Prostate gland (tissue), 2 donors: ENCODE results near the gene INHBA. TPM values are rescaled to one million over a fixed set of nuclear protein-coding genes. Genes with fewer than 3 reads are reported as not detected.
A peak's percentile ranks its signal among the peaks of the same experiment; 100 is the strongest.

ENCODE experiments used
- DNase-seq: peaks from one replicate; pipeline ENCODE4 v3.0.0-alpha.2; 2019; ENCODE audit warnings: low spot score
- H3K27ac ChIP-seq, 2 donors: fragments of 200-600 bp; sonication (generic); 2 replicates each; pipeline ENCODE4 v1.5.1; 2017 to 2019
- H3K27me3 ChIP-seq: fragments of 200-600 bp; sonication (generic); replicated peaks from 2 replicates; pipeline ENCODE4 v1.5.1; 2019; ENCODE audit not compliant: insufficient read depth
- H3K36me3 ChIP-seq, 2 donors: fragments of 200-600 bp; sonication (generic); 1 replicate in 1 of 2; 2 replicates in 1 of 2; pipeline versions ENCODE4 v1.5.1 to v1.8.1; 2017 to 2019
- H3K4me1 ChIP-seq: fragments of 200-600 bp; sonication (generic); replicated peaks from 2 replicates; pipeline ENCODE4 v1.5.1; 2019
- H3K4me3 ChIP-seq, 2 donors: fragments of 200-600 bp; sonication (generic); 2 replicates each; pipeline ENCODE4 v1.5.1; 2017 to 2019
- H3K9me3 ChIP-seq: fragments of 200-600 bp; sonication (generic); 2 replicates; pipeline ENCODE4 v1.5.1; 2017
- CTCF ChIP-seq, 4 experiments: fragments of 200-600 bp in 2 of 4; fragments of 450-650 bp in 2 of 4; sonication (generic) in 2 of 4; IDR thresholded peaks; 1 replicate in 3 of 4; 2 replicates in 1 of 4; pipeline ENCODE4 v1.5.1; 2016 to 2019; ENCODE audit warnings: antibody characterized with exemption in 4 of 4, mild to moderate bottlenecking in 2 of 4, moderate library complexity in 2 of 4
- POLR2A ChIP-seq: fragments of 450-650 bp; IDR thresholded peaks from one replicate; pipeline ENCODE4 v1.6.1; 2016; ENCODE audit warnings: antibody characterized with exemption, mild to moderate bottlenecking
- POLR2AphosphoS5 ChIP-seq: sonication (generic); formaldehyde crosslinking; IDR thresholded peaks from one replicate; pipeline ENCODE4 v1.6.1; 2017; ENCODE audit warnings: antibody characterized with exemption
- WGBS: methylation state at CpG from one replicate; pipeline ENCODE4 v1.1.5; 2018; 5-methylcytosine and 5-hydroxymethylcytosine counted together
- intact Hi-C: fragments of 100-400 bp; cut with DNase I; formaldehyde crosslinking; loops from one replicate; pipeline ENCODE4 v1.14.2; 2022
- total RNA-seq, 2 donors: library from RNA; depleted of rRNA; stranded (reverse); fragments of >200 nt; gene quantifications; one replicate each; pipeline ENCODE4 v1.1.0, GENCODE V29; 2016

Gene INHBA
- total RNA-seq, 2 donors from 2014 or later: 0.73 to 6.6 TPM

DNA sequence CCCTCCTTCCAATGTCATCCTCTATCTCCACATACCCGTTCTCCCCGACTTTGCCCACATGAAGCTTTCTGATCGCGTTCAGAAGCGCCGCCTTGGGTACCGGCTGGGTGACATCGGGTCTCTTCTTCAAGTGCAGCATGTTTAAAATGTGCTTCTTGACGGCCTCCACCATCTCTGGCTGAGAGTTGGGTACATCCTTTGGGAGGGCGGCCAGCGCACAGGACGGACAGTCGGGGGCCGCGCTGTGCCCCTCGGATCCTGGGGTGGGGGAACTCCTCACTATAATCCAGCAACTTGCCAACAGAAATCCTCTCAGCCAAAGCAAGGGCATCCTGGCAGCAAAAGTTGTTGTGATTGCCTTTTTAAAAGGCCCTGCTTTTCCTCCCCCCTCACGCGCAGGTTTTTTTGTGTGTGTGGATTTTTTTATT is 2.8 kb downstream of the INHBA start:
- TF ChIP-seq POLR2AphosphoS5: no peak
- no peak for TF ChIP-seq CTCF (IDR thresholded peaks at IDR 0.05)
- TF ChIP-seq POLR2A: no peak
- peak overlapping the region in 1 of 2 donors; percentile 52 for H3K27ac ChIP-seq
- H3K36me3 ChIP-seq: no peaks in the 10 kb centered on the region
- DNase-seq: no peak
- WGBS: 3% methylated on average over 18 of the region's 18 CpGs
- H3K9me3 ChIP-seq: no peaks in the 10 kb centered on the region
- intact Hi-C loops: loop anchor here (5.0 to 10.0 kb wide), 3 partner anchors 1095 to 1465 kb away; no protein-coding TSS in a partner anchor
- H3K4me3 ChIP-seq: peak overlapping the region; percentile 19 to 22
- H3K27me3 ChIP-seq: no peaks in the 10 kb centered on the region
- no peaks in the 10 kb centered on the region for H3K4me1 ChIP-seq

DNA sequence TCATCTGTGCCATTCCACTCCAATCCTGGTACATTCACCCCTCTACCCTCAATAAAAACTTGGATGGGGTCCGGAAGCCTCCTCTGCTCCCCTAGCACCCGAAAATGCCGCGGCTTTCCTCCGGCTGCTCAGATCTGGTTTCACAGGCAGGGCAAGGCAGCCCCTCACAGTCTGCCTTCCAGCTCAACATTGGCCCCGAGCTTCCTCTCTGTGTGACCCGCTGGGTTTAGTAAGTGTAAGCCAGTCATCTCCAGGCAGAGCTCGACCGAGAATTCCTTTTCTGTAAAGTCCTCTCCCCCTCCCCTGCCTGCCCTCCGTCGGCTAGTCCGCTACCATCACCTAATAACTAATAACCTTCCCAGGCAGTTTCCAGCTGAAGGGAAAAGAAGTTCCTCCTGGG is 3.4 kb downstream of the INHBA start:
- Histone ChIP-seq H3K4me3 (peak overlapping the region; percentile 19 to 22), H3K27me3 (no peaks in the 10 kb centered on the region), H3K9me3 (no peaks in the 10 kb centered on the region), H3K4me1 (no peaks in the 10 kb centered on the region), H3K27ac (peak overlapping the region; percentile 52), H3K36me3 (no peaks in the 10 kb centered on the region)
- intact Hi-C loops: loop anchor here (5.0 kb wide), 1 partner anchor 787 kb away; no protein-coding TSS in a partner anchor
- WGBS: 4% methylated on average over 12 of the region's 12 CpGs
- DNase-seq: no peak
- no peak for TF ChIP-seq POLR2A
- TF ChIP-seq CTCF (IDR thresholded peaks at IDR 0.05): no peak
- TF ChIP-seq POLR2AphosphoS5: no peak

DNA sequence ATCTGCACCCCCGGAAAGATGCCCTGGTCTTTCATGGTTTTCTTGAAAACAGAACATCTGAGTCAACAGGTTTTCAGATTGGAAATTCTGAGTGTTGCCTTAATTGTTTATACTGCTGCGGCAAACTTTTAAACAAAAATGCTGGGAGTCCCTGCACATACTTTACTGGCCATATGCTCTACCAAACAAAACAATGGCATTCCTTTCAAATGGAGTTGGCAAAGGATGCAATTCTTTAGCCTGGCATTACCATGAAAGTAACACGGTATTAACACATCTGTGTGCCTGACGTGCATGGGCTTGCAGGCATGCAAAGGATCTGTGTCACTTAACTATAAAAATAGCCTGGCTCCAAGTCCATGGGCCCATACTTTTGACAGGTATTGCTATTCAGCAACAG is 4.2 kb downstream of the INHBA start:
- DNase-seq: peak; percentile 64
- Histone ChIP-seq H3K27me3 (no peaks in the 10 kb centered on the region), H3K9me3 (no peaks in the 10 kb centered on the region), H3K36me3 (no peaks in the 10 kb centered on the region), H3K4me3 (peak overlapping the region; percentile 19 to 22), H3K4me1 (no peaks in the 10 kb centered on the region), H3K27ac (peak overlapping the region; percentile 52)
- WGBS: 26% methylated on average over 4 of the region's 4 CpGs
- TF ChIP-seq CTCF (IDR thresholded peaks at IDR 0.05) (no peak), POLR2A (no peak), POLR2AphosphoS5 (peak; percentile 76)
- intact Hi-C loops: loop anchor here (5.0 kb wide), 1 partner anchor 786 kb away; no protein-coding TSS in a partner anchor

- Histone ChIP-seq H3K9me3 (no peaks in the 10 kb centered on the region), H3K36me3 (no peaks in the 10 kb centered on the region), H3K27me3 (no peaks in the 10 kb centered on the region), H3K27ac (no peak overlapping the region), H3K4me1 (no peaks in the 10 kb centered on the region), H3K4me3 (no peak overlapping the region)
- WGBS: 94% methylated on average over 3 of the region's 3 CpGs
- no peak for DNase-seq
- no peak for TF ChIP-seq POLR2A
- intact Hi-C loops: loop anchor here (5.0 kb wide), 1 partner anchor 786 kb away; no protein-coding TSS in a partner anchor
Measured at GRCh38 chr7:41698114-41698513, 4.8 kb downstream of the INHBA start.

DNA sequence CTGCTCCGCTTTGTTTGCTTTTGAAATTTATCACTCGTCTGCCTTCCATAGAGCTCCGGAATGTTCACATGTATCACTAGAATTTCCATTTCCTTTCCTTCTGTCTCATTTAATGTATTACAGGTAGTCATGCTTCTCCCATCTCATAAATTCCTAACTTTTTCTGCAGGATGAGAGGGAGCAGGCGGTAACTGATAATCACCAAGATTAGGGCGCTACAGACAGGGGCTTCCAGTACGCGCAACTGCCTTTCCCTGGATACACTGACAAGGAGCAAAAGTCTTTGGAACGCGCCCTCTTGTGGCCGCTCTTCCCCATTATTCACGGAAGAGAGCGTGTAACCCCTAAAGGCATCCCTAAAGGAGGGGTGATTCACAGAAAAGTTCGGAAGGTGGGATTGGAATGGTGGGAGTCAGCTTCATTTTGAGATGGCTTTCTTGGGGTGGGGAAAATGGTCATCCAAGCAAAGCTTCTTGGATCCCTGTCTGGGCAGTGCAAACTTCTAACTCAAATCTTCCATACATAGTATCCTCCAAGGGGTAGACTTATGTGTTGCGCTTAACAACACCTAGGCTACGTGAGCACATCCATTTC is 6.5 kb downstream of the INHBA start:
- no peaks in the 10 kb centered on the region for H3K4me1 ChIP-seq
- DNase-seq: peak; percentile 74
- WGBS: 17% methylated on average over 15 of the region's 15 CpGs
- peak overlapping the region; percentile 21 to 28 for H3K27ac ChIP-seq
- TF ChIP-seq POLR2A (no peak), CTCF (IDR thresholded peaks at IDR 0.05) (peak; percentile 62 to 82 (median 74))
- no peak overlapping the region for H3K4me3 ChIP-seq
- H3K27me3 ChIP-seq: no peaks in the 10 kb centered on the region
- no peaks in the 10 kb centered on the region for H3K36me3 ChIP-seq
- intact Hi-C loops: loop anchor here (5.0 kb wide), 1 partner anchor 784 kb away; no protein-coding TSS in a partner anchor
- H3K9me3 ChIP-seq: no peaks in the 10 kb centered on the region
